A549 (cell line): Measurements from ENCODE around the gene FADS3.

ENCODE experiments used
- GATA3 ChIP-seq: IDR thresholded peaks from 2 replicates; pipeline ENCODE4 v1.6.1; 2012; ENCODE audit warnings: borderline replicate concordance
- JUN ChIP-seq, 2 experiments: fragments of >200 bp; sonication (Bioruptor Twin); formaldehyde crosslinking; IDR thresholded peaks; 2 replicates in 1 of 2; 3 replicates in 1 of 2; pipeline ENCODE4 v1.6.1; 2016 to 2017
- JUNB ChIP-seq: fragments of >200 bp; sonication (Bioruptor Twin); formaldehyde crosslinking; IDR thresholded peaks from 2 replicates; pipeline ENCODE4 v1.6.1; 2016
- PHF8 ChIP-seq: fragments of 200-600 bp; sonication (generic); IDR thresholded peaks from 2 replicates; pipeline ENCODE4 v1.6.1; 2016; ENCODE audit warnings: low read depth, mild to moderate bottlenecking, antibody characterized with exemption, moderate library complexity, borderline replicate concordance
- POLR2A ChIP-seq: IDR thresholded peaks from 2 replicates; pipeline ENCODE4 v1.6.1; 2012; ENCODE audit warnings: mild to moderate bottlenecking, low read length
- RAD21 ChIP-seq, 2 experiments: fragments of >200 bp in 1 of 2; sonication (Bioruptor Twin) in 1 of 2; formaldehyde crosslinking in 1 of 2; IDR thresholded peaks in 1 of 2; conservative IDR thresholded peaks in 1 of 2; 2 replicates in 1 of 2; 3 replicates in 1 of 2; pipeline ENCODE4 v1.6.1; 2012 to 2018; ENCODE audit warnings: inconsistent platforms in 1 of 2
- USF2 ChIP-seq: fragments of 450-650 bp; IDR thresholded peaks from 2 replicates; pipeline ENCODE4 v1.6.1; 2014; ENCODE audit warnings: antibody characterized with exemption
- TF ChIP-seq, protein P1 (sequence below): fragments of >200 bp; sonication (Bioruptor Twin); formaldehyde crosslinking; IDR thresholded peaks from 3 replicates; pipeline ENCODE4 v1.5.1; 2016

GRCh38 chr11:61924064-61924455 lies 32.7 kb upstream of the FADS3 start:
- TF ChIP-seq JUN (IDR thresholded peaks at IDR 0.05) (no peak), RAD21 (conservative IDR thresholded peaks at IDR 0.05 in 1 of 2, IDR thresholded peaks at IDR 0.05 in 1 of 2) (no peak), POLR2A (no peak), PHF8 (no peak), USF2 (no peak), JUNB (no peak), GATA3 (no peak)
- TF ChIP-seq, protein P1, sequence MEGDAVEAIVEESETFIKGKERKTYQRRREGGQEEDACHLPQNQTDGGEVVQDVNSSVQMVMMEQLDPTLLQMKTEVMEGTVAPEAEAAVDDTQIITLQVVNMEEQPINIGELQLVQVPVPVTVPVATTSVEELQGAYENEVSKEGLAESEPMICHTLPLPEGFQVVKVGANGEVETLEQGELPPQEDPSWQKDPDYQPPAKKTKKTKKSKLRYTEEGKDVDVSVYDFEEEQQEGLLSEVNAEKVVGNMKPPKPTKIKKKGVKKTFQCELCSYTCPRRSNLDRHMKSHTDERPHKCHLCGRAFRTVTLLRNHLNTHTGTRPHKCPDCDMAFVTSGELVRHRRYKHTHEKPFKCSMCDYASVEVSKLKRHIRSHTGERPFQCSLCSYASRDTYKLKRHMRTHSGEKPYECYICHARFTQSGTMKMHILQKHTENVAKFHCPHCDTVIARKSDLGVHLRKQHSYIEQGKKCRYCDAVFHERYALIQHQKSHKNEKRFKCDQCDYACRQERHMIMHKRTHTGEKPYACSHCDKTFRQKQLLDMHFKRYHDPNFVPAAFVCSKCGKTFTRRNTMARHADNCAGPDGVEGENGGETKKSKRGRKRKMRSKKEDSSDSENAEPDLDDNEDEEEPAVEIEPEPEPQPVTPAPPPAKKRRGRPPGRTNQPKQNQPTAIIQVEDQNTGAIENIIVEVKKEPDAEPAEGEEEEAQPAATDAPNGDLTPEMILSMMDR, result no peak
